ENCODE measurements around the gene CPNE7.

CPNE7 gene

GRCh38 chr16:89624777-89625761 lies 49.5 kb downstream of the CPNE7 start:
- TF ChIP-seq REST (IDR thresholded peaks at IDR 0.05; ENCODE audit: insufficient read depth in 1 of 2, low read depth in 2 of 2, low read length in 2 of 2) (no peak), POLR2AphosphoS5 (IDR thresholded peaks at IDR 0.05; ENCODE audit: low read depth, low read length) (no peak), FOXP2 (optimal IDR thresholded peaks at IDR 0.05; ENCODE audit: borderline replicate concordance, extremely low read depth, extremely low read length, insufficient read depth) (no peak), SIN3A (IDR thresholded peaks at IDR 0.05; ENCODE audit: borderline replicate concordance, insufficient read depth, low read length) (no peak), TAF1 (IDR thresholded peaks at IDR 0.05; ENCODE audit: borderline replicate concordance, insufficient read depth, low read length) (no peak)

- TF ChIP-seq TAF1 (IDR thresholded peaks at IDR 0.05; ENCODE audit: borderline replicate concordance, insufficient read depth, low read length) (no peak), REST (IDR thresholded peaks at IDR 0.05; ENCODE audit: insufficient read depth in 1 of 2, low read depth in 2 of 2, low read length in 2 of 2) (no peak), FOXP2 (optimal IDR thresholded peaks at IDR 0.05; ENCODE audit: borderline replicate concordance, extremely low read depth, extremely low read length, insufficient read depth) (no peak), SIN3A (IDR thresholded peaks at IDR 0.05; ENCODE audit: borderline replicate concordance, insufficient read depth, low read length) (no peak), POLR2AphosphoS5 (IDR thresholded peaks at IDR 0.05; ENCODE audit: low read depth, low read length) (no peak)
Measured at GRCh38 chr16:89629827-89630610, 54.5 kb downstream of the CPNE7 start.

GRCh38 chr16:89633064-89633631 lies 57.6 kb downstream of the CPNE7 start:
- TF ChIP-seq FOXP2 (optimal IDR thresholded peaks at IDR 0.05; ENCODE audit: borderline replicate concordance, extremely low read depth, extremely low read length, insufficient read depth) (no peak), SIN3A (IDR thresholded peaks at IDR 0.05; ENCODE audit: borderline replicate concordance, insufficient read depth, low read length) (no peak), REST (IDR thresholded peaks at IDR 0.05; ENCODE audit: insufficient read depth in 1 of 2, low read depth in 2 of 2, low read length in 2 of 2) (no peak)

GRCh38 chr16:89636663-89637062 lies 61.1 kb downstream of the CPNE7 start:
- TF ChIP-seq REST (IDR thresholded peaks at IDR 0.05; ENCODE audit: insufficient read depth in 1 of 2, low read depth in 2 of 2, low read length in 2 of 2) (no peak), TAF1 (IDR thresholded peaks at IDR 0.05; ENCODE audit: borderline replicate concordance, insufficient read depth, low read length) (no peak), FOXP2 (optimal IDR thresholded peaks at IDR 0.05; ENCODE audit: borderline replicate concordance, extremely low read depth, extremely low read length, insufficient read depth) (no peak), POLR2AphosphoS5 (IDR thresholded peaks at IDR 0.05; ENCODE audit: low read depth, low read length) (no peak), SIN3A (IDR thresholded peaks at IDR 0.05; ENCODE audit: borderline replicate concordance, insufficient read depth, low read length) (no peak)

All from PFSK-1 (cell line).